IPS-20b (cell line): Measurements from ENCODE around the gene CENPP.

ENCODE experiments used
- H3K27ac ChIP-seq: one replicate; pipeline ENCODE4 v1.5.1; 2013; ENCODE audit warnings: low read length
- H3K27me3 ChIP-seq: 2 replicates; pipeline ENCODE4 v1.6.1; 2013; ENCODE audit warnings: mild to moderate bottlenecking, low read length, inconsistent platforms; ENCODE audit not compliant: insufficient read depth
- H3K36me3 ChIP-seq: 2 replicates; pipeline ENCODE4 v1.6.1; 2013; ENCODE audit warnings: low read depth, mild to moderate bottlenecking, inconsistent platforms, low read length, moderate library complexity; ENCODE audit not compliant: insufficient read depth
- H3K4me1 ChIP-seq: 2 replicates; pipeline ENCODE4 v1.6.1; 2013; ENCODE audit warnings: mild to moderate bottlenecking, control low read depth, inconsistent platforms, low read length, moderate library complexity; ENCODE audit not compliant: insufficient read depth
- H3K4me3 ChIP-seq: 2 replicates; pipeline ENCODE4 v1.5.1; 2013; ENCODE audit warnings: mild to moderate bottlenecking, low read length, inconsistent platforms
- H3K9ac ChIP-seq: 2 replicates; pipeline ENCODE4 v1.6.1; 2013; ENCODE audit warnings: low read depth, mild to moderate bottlenecking, inconsistent platforms, low read length, moderate library complexity
- H3K9me3 ChIP-seq: 2 replicates; pipeline ENCODE4 v1.6.1; 2013; ENCODE audit warnings: mild to moderate bottlenecking, low read depth, low read length, inconsistent platforms; ENCODE audit not compliant: insufficient read depth

CENPP gene

GRCh38 chr9:92435263-92435662 lies 109.5 kb downstream of the CENPP start:
- Histone ChIP-seq H3K27me3 (no peaks in the 10 kb centered on the region), H3K4me1 (no peaks in the 10 kb centered on the region), H3K4me3 (no peak overlapping the region), H3K9me3 (no peaks in the 10 kb centered on the region), H3K9ac (no peak overlapping the region), H3K36me3 (no peaks in the 10 kb centered on the region), H3K27ac (no peak overlapping the region)

DNA sequence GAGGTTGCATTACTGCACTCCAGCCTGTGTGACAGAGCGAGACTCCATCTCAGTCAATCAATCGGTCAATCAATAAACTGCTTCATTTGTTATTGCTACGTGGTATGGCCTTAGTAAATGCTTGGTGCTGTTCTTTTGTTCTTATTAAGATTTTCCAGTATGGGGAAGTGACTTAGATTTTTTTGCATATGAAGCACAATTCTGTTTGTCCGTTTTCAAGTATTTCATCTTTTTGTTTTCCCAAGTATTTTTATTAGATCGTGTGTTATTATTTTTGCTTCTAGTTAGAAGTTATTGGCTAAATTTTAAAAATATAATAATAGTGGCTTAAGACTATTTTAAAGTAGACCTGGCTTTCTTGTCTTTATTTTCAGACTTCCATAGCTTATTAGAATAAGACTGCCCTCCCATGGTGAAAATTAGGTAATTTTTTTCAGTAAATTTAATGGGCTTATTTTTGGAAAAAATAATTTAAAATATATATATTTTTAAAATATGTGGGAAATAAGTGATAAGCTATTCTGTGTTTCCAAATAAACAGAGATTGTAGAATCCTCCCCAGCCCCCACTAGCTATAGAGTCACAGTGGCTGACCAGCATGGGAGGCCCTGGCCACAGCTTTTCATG lies 113.3 kb downstream of the CENPP start:
- no peak overlapping the region for H3K27ac ChIP-seq
- no peaks in the 10 kb centered on the region for H3K36me3 ChIP-seq
- H3K4me1 ChIP-seq, result no peaks in the 10 kb centered on the region
- H3K9ac ChIP-seq, result no peak overlapping the region
- no peak overlapping the region for H3K4me3 ChIP-seq
- no peaks in the 10 kb centered on the region for H3K27me3 ChIP-seq
- H3K9me3 ChIP-seq, result no peaks in the 10 kb centered on the region

- Histone ChIP-seq H3K4me1 (no peaks in the 10 kb centered on the region), H3K27me3 (no peaks in the 10 kb centered on the region), H3K36me3 (no peaks in the 10 kb centered on the region), H3K9ac (no peak overlapping the region), H3K27ac (no peak overlapping the region), H3K9me3 (no peaks in the 10 kb centered on the region), H3K4me3 (no peak overlapping the region)
Measured at GRCh38 chr9:92439921-92440750, 114.4 kb downstream of the CENPP start.

DNA sequence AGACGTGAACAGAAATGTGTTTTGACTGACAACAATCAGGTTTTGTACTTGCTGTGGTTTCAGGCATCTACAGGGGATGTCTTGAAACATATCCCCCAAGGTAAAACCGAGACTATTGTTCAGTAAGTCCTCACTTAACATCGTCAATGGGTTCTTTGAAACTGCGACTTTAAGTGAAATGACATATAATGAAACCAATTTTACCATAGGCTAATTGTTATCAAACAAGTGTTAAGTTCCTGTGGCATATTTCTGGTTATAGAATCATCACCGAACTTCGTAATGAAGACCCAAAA lies 114.9 kb downstream of the CENPP start:
- Histone ChIP-seq H3K4me1 (no peaks in the 10 kb centered on the region), H3K27ac (no peak overlapping the region), H3K27me3 (no peaks in the 10 kb centered on the region), H3K36me3 (no peaks in the 10 kb centered on the region), H3K9ac (no peak overlapping the region), H3K4me3 (no peak overlapping the region), H3K9me3 (no peaks in the 10 kb centered on the region)

- no peak overlapping the region for H3K27ac ChIP-seq
- no peaks in the 10 kb centered on the region for H3K9me3 ChIP-seq
- peaks cover 4% of the 10 kb centered on the region for H3K4me1 ChIP-seq
- H3K4me3 ChIP-seq, result no peak overlapping the region
- no peaks in the 10 kb centered on the region for H3K36me3 ChIP-seq
- no peak overlapping the region for H3K9ac ChIP-seq
- no peaks in the 10 kb centered on the region for H3K27me3 ChIP-seq
Measured at GRCh38 chr9:92444841-92445240, 119.1 kb downstream of the CENPP start.

DNA sequence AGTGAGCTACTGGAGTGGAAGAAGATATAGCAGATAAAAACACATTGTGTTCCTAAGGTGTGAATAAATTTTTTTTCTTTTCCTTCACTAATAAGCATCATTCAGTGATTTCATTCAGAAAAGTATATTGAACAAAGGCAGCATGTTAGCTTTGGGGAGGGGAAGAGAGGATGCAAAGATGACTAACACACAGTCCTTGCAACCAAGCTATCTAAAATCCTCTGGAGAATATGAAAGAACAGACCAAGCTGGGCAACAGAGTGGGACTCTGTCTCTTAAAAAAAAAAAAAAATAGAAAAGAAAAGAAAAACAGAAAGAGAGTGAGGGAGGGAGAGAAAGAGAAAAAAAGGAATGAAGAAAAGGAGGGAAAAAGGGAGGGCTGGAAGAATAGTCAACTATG lies 120.8 kb downstream of the CENPP start:
- Histone ChIP-seq H3K27me3 (no peaks in the 10 kb centered on the region), H3K9me3 (no peaks in the 10 kb centered on the region), H3K36me3 (no peaks in the 10 kb centered on the region), H3K9ac (no peak overlapping the region), H3K27ac (no peak overlapping the region), H3K4me1 (peaks cover 4% of the 10 kb centered on the region), H3K4me3 (no peak overlapping the region)

GRCh38 chr9:92455217-92455616 lies 129.5 kb downstream of the CENPP start:
- Histone ChIP-seq H3K4me1 (no peaks in the 10 kb centered on the region), H3K9ac (no peak overlapping the region), H3K27me3 (no peaks in the 10 kb centered on the region)

GRCh38 chr9:92457576-92457975 lies 131.8 kb downstream of the CENPP start:
- Histone ChIP-seq H3K4me1 (no peaks in the 10 kb centered on the region), H3K36me3 (no peaks in the 10 kb centered on the region), H3K9me3 (no peaks in the 10 kb centered on the region), H3K27ac (no peak overlapping the region), H3K4me3 (no peak overlapping the region), H3K27me3 (no peaks in the 10 kb centered on the region), H3K9ac (no peak overlapping the region)

More at GRCh38 chr9:92455217-92455616, 129.5 kb downstream of the CENPP start:
- H3K36me3 ChIP-seq, result no peaks in the 10 kb centered on the region
- no peaks in the 10 kb centered on the region for H3K9me3 ChIP-seq
- no peak overlapping the region for H3K27ac ChIP-seq
- no peak overlapping the region for H3K4me3 ChIP-seq

- no peaks in the 10 kb centered on the region for H3K27me3 ChIP-seq
- H3K9me3 ChIP-seq, result no peaks in the 10 kb centered on the region
- no peaks in the 10 kb centered on the region for H3K36me3 ChIP-seq
- no peak overlapping the region for H3K27ac ChIP-seq
- H3K9ac ChIP-seq, result no peak overlapping the region
- no peaks in the 10 kb centered on the region; the same call in 1 of the 2 replicates for H3K4me1 ChIP-seq
- H3K4me3 ChIP-seq, result no peak overlapping the region
Measured at GRCh38 chr9:92463387-92463786, 137.6 kb downstream of the CENPP start.

DNA sequence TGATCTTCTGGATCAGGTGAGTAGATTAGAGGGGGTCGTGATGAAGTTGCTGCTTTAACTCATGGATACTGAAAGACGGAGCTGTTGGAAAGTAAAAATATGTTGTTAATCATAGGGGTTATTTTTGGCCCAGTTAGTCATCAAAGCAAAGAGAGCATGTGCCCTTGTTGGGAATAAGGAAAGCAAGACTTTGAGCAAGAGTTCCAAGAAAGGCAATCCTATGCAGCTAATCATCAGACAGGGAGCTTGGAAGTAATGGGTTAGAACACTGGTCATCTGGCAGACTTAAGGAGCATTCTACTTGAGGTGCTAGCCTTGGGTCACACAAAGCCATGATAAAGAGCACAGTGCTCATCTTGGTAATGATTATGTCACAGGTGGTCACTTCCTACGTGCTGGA lies 138.2 kb downstream of the CENPP start:
- Histone ChIP-seq H3K27me3 (no peaks in the 10 kb centered on the region), H3K9ac (no peak overlapping the region), H3K4me3 (no peak overlapping the region), H3K4me1 (no peaks in the 10 kb centered on the region; the same call in 1 of the 2 replicates), H3K9me3 (no peaks in the 10 kb centered on the region), H3K27ac (no peak overlapping the region), H3K36me3 (no peaks in the 10 kb centered on the region)

GRCh38 chr9:92467041-92467440 lies 141.3 kb downstream of the CENPP start:
- H3K4me1 ChIP-seq, result no peaks in the 10 kb centered on the region; the same call in 1 of the 2 replicates
- H3K4me3 ChIP-seq, result no peak overlapping the region
- no peaks in the 10 kb centered on the region for H3K27me3 ChIP-seq
- H3K27ac ChIP-seq, result no peak overlapping the region
- H3K9ac ChIP-seq, result no peak overlapping the region
- H3K9me3 ChIP-seq, result no peaks in the 10 kb centered on the region
- H3K36me3 ChIP-seq, result no peaks in the 10 kb centered on the region

GRCh38 chr9:92467511-92467910 lies 141.8 kb downstream of the CENPP start:
- H3K27ac ChIP-seq, result no peak overlapping the region
- H3K27me3 ChIP-seq, result no peaks in the 10 kb centered on the region
- no peaks in the 10 kb centered on the region for H3K9me3 ChIP-seq
- H3K4me1 ChIP-seq, result no peaks in the 10 kb centered on the region; the same call in 1 of the 2 replicates
- H3K36me3 ChIP-seq, result no peaks in the 10 kb centered on the region
- no peak overlapping the region for H3K4me3 ChIP-seq
- no peak overlapping the region for H3K9ac ChIP-seq
